Inflammatory macrophage (primary cell): Measurements from ENCODE around the gene PACSIN2.
A peak's percentile ranks its signal among the peaks of the same experiment; 100 is the strongest.
"Not testable (repeated sequence)": the region's sequence is repeated elsewhere in the genome, so short reads cannot be mapped to it uniquely, and the experiment has no call there.

Source experiments
- DNase-seq, 2 donors: peaks; one replicate each; pipeline ENCODE4 v3.0.0-alpha.2; 2020 to 2022

The PACSIN2 gene

DNA sequence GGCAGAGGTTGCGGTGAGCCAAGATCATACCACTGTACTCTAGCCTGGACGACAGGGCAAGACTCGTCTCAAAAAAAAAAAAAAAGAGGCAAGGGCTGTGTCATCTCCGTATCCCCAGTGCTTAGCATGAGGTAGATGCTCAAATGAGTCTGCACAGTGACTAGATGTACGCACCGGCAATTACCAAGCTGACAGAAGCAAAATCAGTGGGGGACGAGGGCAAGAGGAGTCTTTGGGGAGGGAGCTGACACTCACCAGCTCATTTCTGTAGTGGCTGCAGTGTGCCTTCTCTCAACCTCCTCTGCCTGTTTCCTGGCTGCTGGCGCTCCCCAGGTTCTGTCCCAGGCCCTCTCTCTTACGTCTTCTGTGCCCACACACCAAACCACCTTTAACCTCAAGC lies 69.9 kb downstream of the PACSIN2 start:
- no peak for DNase-seq

DNA sequence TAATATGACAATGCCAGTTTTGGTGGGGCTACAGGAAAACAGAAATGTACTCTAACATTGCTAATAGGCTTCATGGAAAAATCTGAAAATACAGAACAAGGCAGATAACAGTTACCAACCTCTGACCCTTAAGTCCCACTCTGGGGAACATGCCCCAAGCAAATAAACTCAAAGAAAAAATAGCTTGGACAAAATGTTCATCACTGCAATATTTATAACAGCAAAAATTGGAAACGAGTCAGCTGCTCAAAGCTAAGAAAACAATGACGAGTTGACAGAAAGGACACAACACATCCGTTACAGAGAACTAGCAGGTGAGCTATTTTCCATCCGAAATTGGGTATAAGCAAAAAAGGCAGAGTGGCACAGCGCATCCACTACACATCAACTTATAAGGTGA lies 70.5 kb downstream of the PACSIN2 start:
- DNase-seq: no peak

DNA sequence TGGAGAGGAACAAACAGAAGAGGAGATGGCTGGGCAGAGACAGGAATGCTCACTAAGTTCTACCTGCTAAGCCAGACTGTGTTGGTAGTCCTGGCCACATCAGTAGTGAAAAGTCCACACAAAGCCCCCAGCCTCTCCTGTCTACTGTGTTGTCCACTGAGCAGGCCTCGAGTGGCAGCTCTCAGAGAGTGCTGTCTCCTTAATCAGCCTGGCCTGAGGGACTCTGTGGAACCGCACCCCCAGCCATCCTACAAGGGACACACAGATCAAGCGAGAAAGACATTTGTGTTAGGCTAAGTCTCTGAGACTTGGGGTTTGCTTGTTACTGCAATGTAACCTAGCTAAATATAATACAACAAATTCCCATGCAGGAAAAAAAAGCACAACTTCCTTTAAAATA lies 71.0 kb downstream of the PACSIN2 start:
- no peak for DNase-seq

GRCh38 chr22:42942351-42942750 lies 72.6 kb downstream of the PACSIN2 start:
- DNase-seq: no peak

DNA sequence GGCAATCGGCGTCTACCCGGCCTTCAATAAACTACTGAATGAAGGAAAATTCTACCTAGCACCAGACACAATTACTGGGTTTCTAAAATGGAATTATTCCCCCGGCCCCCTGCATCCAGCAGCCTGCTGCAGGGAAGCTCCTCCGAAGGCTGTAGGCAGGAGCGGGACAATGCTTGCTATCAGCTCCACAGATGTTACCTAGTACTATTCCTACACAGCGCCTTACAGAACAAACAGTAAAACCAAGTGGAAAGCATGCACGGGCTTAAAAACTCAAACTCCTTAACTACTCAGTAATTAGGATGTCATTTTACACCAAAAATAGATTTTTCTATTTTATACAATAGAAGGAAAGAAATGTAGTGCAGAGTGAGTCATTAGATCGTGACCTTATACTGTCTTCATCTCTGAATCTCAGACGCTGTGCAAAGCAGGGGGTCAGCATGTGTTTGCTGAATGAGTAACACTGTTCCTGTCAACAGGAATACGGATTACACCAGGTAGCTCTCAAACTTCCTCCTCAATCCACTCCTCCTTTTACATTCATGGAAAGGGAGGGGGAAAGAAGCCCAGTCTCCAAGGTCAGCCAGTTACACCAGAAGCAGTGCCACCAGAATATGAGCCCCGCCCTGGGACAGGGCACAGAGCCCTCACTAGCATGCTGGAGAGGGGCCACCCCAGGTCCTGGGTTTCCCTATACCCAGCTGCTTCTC lies 74.9 kb downstream of the PACSIN2 start:
- no peak for DNase-seq

- DNase-seq: no peak
Measured at GRCh38 chr22:42939451-42939881, 75.5 kb downstream of the PACSIN2 start.

DNA sequence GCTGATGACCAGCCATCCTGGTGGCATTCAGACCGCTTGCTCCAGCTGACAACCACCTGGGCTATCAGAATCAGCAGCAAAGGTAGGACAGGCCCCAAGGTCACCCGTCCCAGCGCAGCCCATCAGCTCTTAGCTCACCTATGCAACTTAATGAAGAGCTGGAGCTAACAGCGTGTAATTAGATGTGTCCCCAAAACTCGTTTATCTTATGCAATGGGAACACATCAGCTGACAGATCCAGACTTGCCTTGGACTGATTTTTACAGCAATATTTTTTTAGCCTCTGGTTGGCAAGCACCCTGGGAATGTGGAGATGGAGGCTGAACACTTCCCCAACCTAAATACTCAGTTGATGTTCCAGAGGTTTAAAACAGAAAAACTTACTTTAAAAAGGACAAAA lies 76.0 kb downstream of the PACSIN2 start:
- no peak for DNase-seq

GRCh38 chr22:42938449-42938848 lies 76.5 kb downstream of the PACSIN2 start:
- no peak for DNase-seq

- DNase-seq: peak; percentile 82 to 93
Measured at GRCh38 chr22:42937164-42937843, 77.6 kb downstream of the PACSIN2 start.

DNA sequence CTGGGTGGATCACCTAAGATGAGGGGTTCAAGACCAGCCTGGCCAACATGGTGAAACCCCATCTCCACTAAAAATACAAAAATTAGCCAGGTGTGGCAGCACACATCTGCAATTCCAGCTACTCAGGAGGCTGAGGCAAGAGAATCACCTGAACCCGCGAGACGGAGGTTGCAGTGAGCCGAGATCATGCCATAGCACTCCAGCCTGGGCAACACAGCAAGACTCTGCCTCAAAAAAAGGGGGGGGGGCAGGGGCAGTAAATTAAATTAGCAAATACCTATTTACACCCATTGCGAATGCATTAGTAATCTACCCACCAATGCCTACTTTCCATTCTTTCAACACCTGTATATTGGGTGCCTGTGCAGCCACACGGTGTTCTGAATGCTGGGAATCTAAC lies 78.3 kb downstream of the PACSIN2 start:
- DNase-seq: not testable (repeated sequence)

- DNase-seq: no peak
Measured at GRCh38 chr22:42934338-42934737, 80.6 kb downstream of the PACSIN2 start.

DNA sequence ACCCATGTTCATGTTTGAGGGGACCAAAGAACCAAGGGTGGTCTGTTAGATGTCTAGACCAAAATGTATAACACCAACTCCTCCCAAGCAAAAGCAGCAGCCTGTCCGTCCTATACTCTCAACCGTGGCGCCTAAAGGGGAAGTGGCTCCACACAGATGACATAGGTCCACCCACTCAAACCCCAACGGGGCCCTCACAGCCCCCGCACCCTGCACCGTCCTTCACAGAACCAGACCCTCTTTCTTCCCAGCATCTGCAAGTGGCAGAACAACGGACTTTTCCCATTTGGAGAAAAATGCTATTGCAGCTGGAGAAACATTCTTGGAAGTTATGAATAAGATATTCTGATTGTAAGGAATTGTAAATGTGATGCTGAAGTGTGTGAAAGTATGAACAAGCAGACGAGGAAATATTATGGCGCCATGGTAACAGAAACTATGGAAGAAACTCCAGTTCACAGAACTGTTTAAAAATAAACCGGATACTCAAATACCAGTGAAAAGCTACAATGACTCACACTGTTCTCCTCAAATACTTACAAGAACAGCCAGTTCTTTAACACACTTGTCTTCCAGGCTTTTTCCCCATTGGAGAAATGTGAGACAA lies 81.4 kb downstream of the PACSIN2 start:
- DNase-seq: peak; percentile 81 to 95

GRCh38 chr22:42932857-42933484 lies 82.0 kb downstream of the PACSIN2 start:
- no peak for DNase-seq

DNA sequence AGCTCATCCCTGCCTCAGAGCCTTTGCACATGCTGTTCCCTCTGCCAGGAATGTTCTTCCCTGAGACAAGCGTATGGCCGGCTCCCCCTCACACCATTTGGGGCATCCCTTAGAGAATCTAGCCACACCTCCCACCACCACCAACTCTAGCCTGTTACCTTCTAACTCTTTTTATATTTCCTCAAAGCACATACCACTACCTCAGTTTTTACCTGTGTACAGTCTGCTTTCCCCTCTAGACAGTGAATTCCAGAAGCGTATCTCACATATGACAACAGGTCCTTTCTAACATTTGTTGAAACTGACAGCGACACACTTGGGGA lies 82.8 kb downstream of the PACSIN2 start:
- DNase-seq: no peak

DNA sequence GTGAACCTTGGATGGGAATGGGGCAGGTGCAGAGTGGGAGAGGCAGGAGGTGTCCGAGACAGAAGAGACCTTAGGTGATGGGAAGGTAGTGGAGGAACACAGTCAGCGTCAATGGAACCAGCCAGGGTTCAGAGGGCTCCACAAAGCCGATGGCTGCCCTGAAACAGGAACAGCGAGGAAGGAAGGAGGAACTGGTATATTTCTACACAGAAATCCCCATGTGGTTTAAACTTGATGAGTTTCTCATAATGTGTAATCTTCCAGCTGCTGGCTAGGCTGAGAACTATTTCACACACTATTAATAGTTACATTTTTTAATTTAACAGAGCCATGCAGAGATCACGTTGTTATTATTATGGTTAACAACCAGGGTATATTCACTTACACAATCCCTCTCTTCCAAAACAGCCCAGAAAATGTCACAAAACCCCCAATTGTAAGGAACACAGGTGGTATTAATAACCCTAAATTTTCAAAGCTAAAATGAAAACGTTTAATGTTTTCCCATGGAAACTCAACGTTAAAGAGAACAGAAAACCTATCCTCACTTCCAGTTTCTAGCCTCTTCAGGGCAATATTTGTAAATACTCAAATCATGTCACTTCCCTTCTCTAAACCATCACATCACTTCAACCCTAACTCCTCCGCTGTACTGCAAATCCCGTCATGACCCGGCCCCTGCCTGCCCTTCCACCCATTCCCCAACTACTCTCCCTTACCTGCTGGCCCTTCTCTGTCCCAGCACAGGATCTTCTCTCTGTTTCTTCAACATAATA lies 83.3 kb downstream of the PACSIN2 start:
- DNase-seq: peak; percentile 87 to 89

DNA sequence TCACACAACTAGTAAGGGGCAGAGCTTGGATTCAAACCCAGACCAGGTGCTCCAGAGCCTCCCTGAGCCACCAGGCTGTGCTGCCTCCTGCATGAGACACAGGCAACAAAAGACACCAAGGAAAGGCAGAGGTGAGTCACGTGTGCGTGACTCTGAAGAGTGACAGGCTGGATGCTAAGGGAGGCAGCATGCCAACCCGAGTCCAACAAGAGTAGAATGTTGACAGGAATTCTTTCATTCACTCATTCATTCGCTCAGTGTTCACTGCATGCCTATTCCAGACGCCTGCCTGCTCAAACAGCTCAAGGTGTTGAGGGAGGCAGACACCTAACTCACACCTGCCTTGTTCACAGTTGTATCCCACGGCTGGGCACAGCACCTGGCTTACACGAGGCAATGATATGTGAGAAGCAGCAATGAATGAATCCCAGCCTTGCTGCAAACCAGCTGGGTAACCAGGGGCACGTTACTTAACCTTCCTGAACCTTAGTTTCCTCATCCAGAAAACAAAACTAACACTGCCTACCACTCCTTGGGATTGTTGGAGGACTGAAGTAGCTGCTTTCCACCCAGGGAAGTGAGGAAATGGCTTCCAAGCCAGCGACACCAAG lies 84.0 kb downstream of the PACSIN2 start:
- peak; percentile 72 to 78 for DNase-seq

DNA sequence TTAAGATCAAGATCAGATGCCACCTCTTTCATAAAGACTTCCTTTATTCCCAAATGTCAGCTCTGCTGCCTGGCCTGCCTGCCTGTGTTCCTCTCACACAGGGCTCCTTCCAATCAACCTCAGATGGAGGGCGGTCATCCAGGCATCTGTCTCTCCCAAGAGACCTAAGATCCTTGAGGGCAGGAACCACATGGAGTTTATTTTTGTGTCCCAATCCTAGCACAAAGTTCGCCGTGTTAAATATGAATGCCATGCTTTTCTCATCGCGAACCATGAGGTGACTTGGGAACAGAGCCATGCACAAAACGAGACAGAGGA lies 85.2 kb downstream of the PACSIN2 start:
- DNase-seq: no peak

GRCh38 chr22:42928969-42929837 lies 85.7 kb downstream of the PACSIN2 start:
- peak; percentile 78 to 87 for DNase-seq

DNA sequence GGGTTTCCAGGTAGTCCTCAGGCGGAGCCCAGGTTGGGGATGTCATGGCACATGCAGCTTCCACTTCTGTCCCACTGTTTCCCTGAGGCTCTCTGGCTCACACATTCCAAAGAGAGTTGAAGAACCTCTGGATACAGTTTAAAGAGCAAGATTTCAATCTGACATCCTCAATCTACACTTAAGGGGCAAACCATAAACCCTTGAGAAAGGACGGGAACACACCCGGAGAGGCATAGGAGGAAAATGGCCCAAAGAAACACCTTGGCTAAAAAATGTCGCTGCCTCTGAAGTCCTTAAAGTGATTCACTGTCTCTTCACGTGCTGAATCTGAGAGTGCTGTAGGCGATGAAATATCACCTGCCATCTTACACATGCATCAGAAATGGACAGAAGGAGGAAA lies 87.0 kb downstream of the PACSIN2 start:
- DNase-seq: no peak

DNA sequence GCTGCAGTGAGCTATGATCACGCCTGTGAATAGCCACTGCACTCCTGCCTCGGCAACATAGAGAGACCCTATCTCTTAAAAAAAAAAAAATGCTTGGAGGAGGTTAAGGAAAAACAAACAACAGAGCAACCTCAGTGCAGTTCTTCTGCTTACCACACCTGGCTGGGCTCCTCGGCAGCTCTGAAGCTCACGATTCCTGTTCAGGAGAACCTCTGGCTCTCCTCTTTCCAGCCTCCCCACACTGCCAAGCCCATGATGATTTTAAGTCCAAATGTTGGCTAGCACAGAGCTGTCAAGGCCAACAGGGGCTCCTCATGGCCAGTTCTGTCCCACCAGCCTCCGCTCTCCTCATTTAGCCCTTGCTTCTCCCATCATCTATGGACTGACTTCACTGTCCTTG lies 88.2 kb downstream of the PACSIN2 start:
- no peak for DNase-seq

DNA sequence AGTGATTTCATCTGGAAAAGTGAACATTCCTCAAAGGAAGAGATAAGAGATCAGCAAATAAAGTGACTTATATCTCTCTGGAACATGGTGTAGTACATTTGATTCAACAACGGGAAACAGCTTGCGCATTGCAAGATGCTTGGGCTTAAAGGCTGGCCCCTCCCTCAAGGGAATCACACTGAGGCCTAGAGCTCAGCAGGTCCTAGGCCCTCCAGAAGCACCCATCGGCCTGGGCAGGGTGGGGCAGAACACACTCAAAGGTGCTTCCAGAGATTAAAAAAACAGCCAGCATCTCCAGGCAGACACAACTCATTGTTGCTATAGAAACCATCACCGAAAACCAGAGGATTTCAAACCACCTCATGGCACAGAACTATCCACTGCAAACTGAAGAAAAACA lies 88.8 kb downstream of the PACSIN2 start:
- no peak for DNase-seq

- DNase-seq: no peak
Measured at GRCh38 chr22:42925598-42925997, 89.4 kb downstream of the PACSIN2 start.
